ENCODE measurements around the gene BLOC1S5. TPM values are rescaled to one million over a fixed set of nuclear protein-coding genes. Genes with fewer than 3 reads are reported as not detected.

BLOC1S5 gene
- total and polyA plus RNA-seq, 3 donors from 2014 or later = 8.4 to 12.1 (median 10.9) TPM

DNA sequence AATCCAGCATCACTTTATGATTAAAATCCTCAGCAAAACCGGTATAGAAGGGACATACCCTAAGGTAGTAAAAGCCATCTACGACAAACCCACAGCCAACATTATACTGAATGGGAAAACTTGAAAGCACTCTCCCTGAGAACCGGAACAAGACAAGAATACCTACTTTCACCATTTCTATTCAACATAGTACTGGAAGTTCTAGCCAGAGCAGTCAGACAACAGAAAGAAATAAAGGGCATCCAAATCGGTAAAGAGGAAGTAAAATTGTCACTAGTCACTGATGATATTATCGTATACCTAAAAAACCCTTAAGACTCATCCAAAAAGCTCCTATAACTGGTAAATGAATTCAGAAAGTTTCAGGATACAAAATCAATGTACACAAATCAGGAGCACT is 33.3 kb downstream of the BLOC1S5 start:
- Histone ChIP-seq H3K9me3 (no peaks in the 10 kb centered on the region), H3K27me3 (no peaks in the 10 kb centered on the region), H3K36me3 (ENCODE audit: low read depth, missing control alignments) (no peaks in the 10 kb centered on the region), H3K4me3 (no peak overlapping the region), H3K4me1 (no peaks in the 10 kb centered on the region), H3K27ac (no peak overlapping the region)
- no peak for TF ChIP-seq POLR2A (IDR thresholded peaks at IDR 0.05)
- TF ChIP-seq, protein P1, sequence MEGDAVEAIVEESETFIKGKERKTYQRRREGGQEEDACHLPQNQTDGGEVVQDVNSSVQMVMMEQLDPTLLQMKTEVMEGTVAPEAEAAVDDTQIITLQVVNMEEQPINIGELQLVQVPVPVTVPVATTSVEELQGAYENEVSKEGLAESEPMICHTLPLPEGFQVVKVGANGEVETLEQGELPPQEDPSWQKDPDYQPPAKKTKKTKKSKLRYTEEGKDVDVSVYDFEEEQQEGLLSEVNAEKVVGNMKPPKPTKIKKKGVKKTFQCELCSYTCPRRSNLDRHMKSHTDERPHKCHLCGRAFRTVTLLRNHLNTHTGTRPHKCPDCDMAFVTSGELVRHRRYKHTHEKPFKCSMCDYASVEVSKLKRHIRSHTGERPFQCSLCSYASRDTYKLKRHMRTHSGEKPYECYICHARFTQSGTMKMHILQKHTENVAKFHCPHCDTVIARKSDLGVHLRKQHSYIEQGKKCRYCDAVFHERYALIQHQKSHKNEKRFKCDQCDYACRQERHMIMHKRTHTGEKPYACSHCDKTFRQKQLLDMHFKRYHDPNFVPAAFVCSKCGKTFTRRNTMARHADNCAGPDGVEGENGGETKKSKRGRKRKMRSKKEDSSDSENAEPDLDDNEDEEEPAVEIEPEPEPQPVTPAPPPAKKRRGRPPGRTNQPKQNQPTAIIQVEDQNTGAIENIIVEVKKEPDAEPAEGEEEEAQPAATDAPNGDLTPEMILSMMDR (IDR thresholded peaks at IDR 0.05) = no peak
- no peak for DNase-seq
- 92% methylated on average over 5 of the region's 5 CpGs for WGBS, 2 donors
- intact Hi-C loops (cut with DNase I; ENCODE audit: low total_unique reads) = no loop called here

- H3K4me3 ChIP-seq = no peak overlapping the region
- no peak overlapping the region for H3K27ac ChIP-seq
- intact Hi-C loops (cut with DNase I; ENCODE audit: low total_unique reads) = no loop called here
- H3K36me3 ChIP-seq (ENCODE audit: low read depth, missing control alignments) = no peaks in the 10 kb centered on the region
- no peak for DNase-seq
- no peak for TF ChIP-seq POLR2A (IDR thresholded peaks at IDR 0.05)
- TF ChIP-seq, protein P1 (IDR thresholded peaks at IDR 0.05) = no peak
- no peaks in the 10 kb centered on the region for H3K4me1 ChIP-seq
- H3K27me3 ChIP-seq = no peaks in the 10 kb centered on the region
- H3K9me3 ChIP-seq = no peaks in the 10 kb centered on the region
- 18 to 55% methylated on average over 6 of the region's 6 CpGs for WGBS, 2 donors
Observed at GRCh38 chr6:8029243-8029870, 34.8 kb downstream of the BLOC1S5 start.

DNA sequence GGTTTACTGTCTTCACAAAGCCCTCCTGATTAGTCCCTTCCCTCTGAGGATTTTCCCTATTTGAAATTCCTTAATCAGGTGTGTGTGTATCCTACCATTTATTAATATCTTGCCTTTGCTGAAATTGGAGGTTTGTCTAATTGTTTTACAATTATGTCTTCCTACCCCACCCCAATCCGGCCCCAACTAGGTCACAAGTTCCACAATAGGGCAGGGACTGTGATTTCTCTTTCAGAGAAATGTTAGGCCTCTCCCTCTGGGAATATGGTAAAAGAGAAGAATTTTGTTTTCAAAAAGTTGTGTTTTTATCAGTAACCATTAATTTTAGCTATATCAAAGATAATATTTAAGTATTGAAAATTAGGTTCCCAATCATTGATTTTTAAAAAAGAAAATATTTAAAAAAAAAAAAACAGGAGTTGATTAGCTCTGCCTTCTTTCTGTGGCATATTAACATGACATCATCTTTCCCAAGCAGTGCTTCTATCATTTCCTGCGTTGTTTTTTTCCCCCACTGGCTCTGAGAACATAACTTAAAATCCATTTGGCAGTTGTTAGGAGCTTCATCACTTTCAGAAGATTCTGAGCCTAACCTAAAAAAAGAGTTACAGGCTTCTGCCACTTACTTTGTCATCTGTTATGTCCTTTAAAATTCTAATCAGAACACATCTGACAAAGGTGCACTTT is 36.1 kb downstream of the BLOC1S5 start:
- Histone ChIP-seq H3K27ac (no peak overlapping the region), H3K9me3 (no peaks in the 10 kb centered on the region), H3K27me3 (no peaks in the 10 kb centered on the region), H3K4me1 (no peaks in the 10 kb centered on the region), H3K4me3 (no peak overlapping the region), H3K36me3 (ENCODE audit: low read depth, missing control alignments) (no peaks in the 10 kb centered on the region)
- TF ChIP-seq POLR2A (IDR thresholded peaks at IDR 0.05) = no peak
- TF ChIP-seq, protein P1 (IDR thresholded peaks at IDR 0.05) = no peak
- intact Hi-C loops (cut with DNase I; ENCODE audit: low total_unique reads) = no loop called here
- 52 to 53% methylated on average over 2 of the region's 2 CpGs for WGBS, 2 donors
- DNase-seq = no peak

DNA sequence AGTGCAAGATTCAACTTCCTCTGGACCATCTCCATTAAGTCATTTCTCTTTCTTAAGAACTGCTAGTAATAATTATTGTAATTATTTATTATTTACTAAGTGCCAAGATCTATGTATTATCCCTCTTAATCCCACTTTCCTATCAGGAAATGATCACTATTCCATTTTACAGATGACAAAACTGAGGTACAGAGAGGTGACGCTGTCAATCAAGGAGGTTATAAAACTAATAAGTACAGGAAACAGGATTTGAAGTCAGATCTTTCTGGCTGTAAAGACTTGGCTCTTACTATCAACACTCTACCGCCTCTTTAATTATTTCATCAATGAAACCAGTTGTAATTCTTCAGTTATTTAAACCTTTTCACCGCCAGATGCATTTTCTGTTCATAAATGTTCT is 37.4 kb downstream of the BLOC1S5 start:
- H3K27me3 ChIP-seq = no peaks in the 10 kb centered on the region
- TF ChIP-seq, protein P1 (IDR thresholded peaks at IDR 0.05) = no peak
- no peak for TF ChIP-seq POLR2A (IDR thresholded peaks at IDR 0.05)
- no peak overlapping the region for H3K4me3 ChIP-seq
- no peak overlapping the region for H3K27ac ChIP-seq
- intact Hi-C loops (cut with DNase I; ENCODE audit: low total_unique reads) = no loop called here
- no peaks in the 10 kb centered on the region for H3K9me3 ChIP-seq
- WGBS, 2 donors = 92 to 98% methylated on average over 3 of the region's 3 CpGs
- no peaks in the 10 kb centered on the region for H3K36me3 ChIP-seq (ENCODE audit: low read depth, missing control alignments)
- H3K4me1 ChIP-seq = no peaks in the 10 kb centered on the region
- DNase-seq = no peak

GRCh38 chr6:8025191-8025590 is 39.0 kb downstream of the BLOC1S5 start:
- Histone ChIP-seq H3K9me3 (no peaks in the 10 kb centered on the region), H3K27ac (no peak overlapping the region), H3K36me3 (ENCODE audit: low read depth, missing control alignments) (no peaks in the 10 kb centered on the region), H3K27me3 (no peaks in the 10 kb centered on the region), H3K4me3 (no peak overlapping the region), H3K4me1 (no peaks in the 10 kb centered on the region)
- intact Hi-C loops (cut with DNase I; ENCODE audit: low total_unique reads) = no loop called here
- 84 to 92% methylated on average over 4 of the region's 4 CpGs for WGBS, 2 donors
- DNase-seq = no peak
- TF ChIP-seq POLR2A (IDR thresholded peaks at IDR 0.05) = no peak
- TF ChIP-seq, protein P1 (IDR thresholded peaks at IDR 0.05) = no peak

Measured in testis (tissue), 3 donors.